GM19035 (cell line): ENCODE measurements around the gene AIG1.
"Not testable (repeated sequence)": the region's sequence is repeated elsewhere in the genome, so short reads cannot be mapped to it uniquely, and the experiment has no call there.

Experiments used
- ATAC-seq: cut with Tn5 transposase; IDR thresholded peaks from one replicate; pipeline ENCODE4 v1.9.1; 2021; ENCODE audit not compliant: unreplicated experiment

Gene AIG1

DNA sequence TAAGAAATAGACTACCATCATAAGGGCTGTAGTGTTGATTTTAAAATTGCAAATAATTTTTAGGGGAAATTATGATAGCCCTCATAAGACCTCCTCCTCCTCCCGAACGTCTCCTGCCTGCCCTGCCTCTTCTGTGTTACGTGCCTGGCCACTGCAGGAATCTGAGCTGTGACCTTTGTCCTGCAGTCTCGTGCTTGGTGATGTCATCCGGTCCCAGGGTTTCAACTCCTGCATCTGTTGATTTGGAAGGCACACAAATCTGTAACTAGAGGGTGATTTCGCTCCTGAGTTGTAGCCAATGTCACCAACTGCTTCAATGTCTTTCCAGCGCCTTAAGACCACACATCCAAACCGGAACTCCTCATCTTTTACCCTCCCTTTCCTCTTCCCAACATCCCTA, 163.2 kb downstream of the AIG1 start:
- no peak for ATAC-seq

DNA sequence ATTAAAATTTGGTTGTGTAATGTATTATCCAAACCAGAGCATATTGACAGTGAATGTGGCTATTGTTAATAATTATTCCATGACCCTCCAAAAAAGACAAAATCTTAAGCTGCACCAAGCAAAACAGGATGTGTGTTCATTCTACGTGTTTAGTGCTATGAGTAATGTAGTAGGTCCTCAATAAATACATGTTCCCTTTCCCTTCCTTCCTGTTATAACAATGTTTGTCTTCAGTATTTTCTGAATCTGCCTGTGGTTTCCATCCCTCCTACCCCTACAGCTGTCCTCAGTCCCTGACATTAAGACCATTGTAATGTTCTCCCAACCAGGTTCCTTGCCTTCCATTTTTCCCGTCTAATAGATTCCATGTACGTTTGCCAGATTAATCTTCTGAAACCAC, 163.8 kb downstream of the AIG1 start:
- ATAC-seq, result no peak

DNA sequence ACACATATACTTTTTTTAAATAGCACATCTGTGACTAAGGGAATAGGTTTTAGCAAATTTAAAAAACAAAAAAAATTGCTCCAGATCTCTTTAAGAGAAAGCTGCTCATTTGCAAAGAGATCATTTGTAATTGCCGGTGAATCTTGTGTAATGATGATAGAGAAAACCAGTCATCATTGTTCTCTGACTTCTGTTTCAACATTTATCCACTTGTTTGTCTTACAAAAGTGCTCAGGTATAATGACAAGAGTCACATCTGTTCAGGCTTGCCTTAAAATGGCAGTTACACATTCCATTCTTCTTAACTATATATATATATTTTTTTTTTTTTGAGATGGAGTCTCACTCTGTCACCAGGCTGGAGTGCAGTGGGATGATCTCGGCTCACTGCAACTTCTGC, 165.2 kb downstream of the AIG1 start:
- no peak for ATAC-seq

DNA sequence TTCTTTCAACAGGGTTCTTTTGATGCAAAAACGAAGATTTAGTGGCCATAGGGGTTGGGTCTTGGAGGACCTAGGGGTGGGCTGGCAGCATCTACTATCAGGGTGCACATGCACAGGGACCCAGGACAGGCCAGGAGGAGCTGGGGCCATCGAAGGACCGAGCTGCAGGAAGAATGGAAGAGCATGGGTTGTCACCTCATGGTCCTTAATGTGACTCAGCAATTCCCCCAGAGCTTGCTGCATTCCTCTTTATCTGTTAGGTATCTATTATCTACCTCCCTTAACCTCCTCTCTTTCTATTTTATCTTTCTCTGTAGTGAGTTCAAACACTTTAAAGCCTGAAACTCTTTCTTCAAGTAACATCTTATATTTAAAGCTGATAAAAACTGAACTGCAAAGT, 167.0 kb downstream of the AIG1 start:
- no peak for ATAC-seq

DNA sequence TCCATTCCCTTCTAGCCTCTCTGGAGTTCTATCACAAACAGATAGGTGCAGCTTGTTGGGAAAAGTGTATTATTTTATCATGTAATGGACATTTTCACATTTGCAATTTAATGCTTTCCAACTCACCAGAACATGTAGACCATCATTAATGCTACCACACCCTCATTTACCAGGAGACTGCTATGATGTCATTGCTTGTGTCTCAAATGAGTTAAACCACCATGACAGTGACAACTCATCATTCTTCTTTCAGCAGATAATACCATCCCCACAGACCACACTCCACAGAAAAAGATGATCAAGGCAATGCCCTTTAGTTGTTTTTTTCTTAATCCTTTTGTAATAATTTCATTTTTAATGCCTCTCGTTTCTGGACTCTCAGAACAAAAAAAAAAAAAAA, 168.7 kb downstream of the AIG1 start:
- ATAC-seq, result no peak

DNA sequence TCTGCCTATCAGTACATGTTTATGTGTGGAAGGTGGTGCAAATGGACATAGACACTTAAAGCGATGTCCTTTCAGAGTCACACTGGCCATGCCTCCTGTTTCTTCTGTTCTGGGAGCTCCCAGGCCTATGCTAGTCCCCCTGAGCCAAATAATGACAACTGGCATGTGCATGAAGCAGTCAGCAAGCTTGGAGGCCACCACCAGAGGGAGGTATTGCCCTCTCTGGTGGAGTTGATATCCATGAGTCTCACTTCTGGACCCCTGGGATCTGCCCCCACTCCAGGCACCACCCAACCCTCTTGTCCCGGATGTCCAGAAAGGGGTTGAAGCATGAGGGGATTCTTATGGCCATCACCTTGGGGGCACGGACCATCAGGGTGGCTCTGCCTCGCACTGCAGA, 172.2 kb downstream of the AIG1 start:
- ATAC-seq, result no peak

DNA sequence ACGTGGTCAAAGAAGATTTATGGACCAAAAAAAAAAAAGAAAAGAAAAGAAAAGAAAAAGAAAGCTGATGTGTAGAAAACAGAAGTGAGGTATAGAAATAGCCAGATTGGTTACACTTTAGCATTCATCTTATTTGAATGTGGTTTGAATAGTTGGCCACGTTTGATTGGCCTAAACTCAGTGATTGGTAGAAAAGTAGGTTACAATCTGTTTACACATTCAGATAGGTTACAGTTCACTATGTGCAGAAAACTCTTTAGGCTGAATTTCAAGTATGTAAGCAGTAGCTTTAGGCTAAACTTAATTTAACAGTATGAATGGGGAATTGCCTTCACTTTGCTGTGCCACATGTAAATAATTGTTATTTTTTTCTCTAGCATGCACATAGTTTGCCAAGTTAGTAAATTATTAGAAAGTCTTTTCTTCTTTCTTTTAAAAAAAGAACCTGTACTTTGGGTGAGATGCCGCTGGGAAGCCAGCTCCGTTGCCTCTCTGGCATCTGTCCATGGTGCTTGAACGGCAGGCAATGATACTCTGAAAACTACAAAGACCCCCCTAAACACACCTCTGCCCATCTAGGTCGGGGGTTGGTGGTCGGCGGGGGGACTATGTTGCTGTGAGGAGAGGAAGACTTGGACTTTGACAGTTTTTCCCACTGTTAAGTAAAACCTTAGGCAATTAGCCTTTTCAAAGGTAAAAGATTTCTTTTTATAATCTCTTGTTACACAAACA, 173.0 kb downstream of the AIG1 start:
- ATAC-seq, result no peak

DNA sequence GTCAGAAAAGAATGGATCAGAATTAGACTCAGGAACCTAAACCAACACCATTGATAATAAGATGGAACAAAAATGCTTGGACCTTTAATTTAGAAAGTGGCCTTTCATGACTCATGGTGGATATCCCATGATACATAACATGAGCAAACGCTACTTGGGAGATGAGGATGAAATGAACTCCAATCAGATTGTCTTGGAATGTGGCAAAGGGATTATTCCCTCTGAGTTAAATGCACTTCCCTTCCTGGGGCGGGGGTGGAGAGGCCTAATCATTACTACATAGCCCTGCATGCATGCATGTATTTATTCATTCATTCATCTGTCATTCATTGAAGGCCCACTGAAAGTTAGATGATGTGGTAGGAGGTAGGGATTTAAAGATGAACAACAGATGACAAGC, 174.0 kb downstream of the AIG1 start:
- no peak for ATAC-seq

DNA sequence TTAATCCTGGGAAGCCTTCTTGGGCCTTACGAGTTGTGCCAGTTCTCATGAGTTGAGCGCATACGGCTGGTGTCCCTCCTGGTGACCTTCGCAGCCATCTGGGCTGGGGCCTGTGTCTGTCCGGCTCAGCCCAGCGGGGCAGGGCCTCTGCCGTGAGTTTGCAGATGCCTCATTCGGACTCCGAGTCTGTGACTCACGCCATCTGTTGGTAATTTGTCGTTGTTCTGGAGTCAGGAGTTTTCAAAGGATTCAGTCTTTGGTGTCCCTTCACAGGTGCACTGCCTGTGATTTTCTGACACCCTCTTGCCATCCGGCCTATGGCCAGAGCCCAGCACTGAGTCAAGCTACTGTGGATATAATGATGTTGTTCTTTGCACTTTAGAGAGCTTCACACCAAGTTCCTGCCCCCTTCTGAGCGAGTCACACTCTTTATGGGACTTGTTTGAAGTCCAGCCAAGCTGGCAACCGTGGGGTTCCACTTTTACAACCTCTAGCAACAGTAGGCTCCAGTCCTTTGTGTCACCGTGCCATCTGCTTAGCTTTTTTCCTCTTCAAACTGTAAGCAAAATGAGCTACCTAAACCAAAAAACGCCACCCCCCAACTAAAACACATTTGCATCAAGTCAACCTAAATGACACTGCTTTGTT, 175.6 kb downstream of the AIG1 start:
- no peak for ATAC-seq

DNA sequence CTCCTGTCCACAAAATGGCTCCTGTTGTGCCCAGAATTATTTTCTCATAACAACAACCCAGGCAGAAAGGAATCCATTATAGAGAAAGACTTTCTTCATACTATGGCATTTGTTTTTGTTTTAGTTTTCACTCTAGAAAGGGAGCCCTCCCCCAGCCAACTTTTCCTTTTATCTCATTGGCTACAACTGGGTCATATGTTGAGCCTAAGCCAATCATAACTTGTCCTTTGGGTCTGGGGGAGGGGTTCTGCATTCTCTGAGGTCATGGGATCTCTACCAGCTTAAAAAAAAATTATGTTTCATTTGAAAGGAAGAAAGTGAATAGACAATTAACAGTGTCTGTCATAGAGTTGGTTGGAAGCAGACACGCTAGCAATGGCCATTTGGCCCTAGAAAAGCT, 177.6 kb downstream of the AIG1 start:
- no peak for ATAC-seq

DNA sequence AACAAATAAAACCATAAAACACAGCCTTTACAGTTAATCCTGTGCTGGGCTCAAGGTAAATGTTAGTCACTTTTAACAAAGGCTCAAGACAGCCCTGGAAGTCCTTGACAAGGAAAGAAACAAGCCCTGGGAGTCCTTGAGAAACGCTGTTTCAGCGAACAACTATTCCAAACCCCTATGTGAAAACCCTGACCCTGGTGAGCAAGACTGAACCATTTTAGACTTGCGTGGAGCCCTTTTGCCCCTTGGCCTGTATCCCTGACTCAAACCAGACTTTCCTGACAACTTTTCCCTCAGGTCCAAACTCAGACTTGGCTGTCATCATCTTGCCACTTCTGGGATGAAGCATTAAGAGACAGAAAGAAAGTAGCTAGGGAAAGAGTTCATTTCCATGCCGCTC, 180.4 kb downstream of the AIG1 start:
- ATAC-seq, result no peak

DNA sequence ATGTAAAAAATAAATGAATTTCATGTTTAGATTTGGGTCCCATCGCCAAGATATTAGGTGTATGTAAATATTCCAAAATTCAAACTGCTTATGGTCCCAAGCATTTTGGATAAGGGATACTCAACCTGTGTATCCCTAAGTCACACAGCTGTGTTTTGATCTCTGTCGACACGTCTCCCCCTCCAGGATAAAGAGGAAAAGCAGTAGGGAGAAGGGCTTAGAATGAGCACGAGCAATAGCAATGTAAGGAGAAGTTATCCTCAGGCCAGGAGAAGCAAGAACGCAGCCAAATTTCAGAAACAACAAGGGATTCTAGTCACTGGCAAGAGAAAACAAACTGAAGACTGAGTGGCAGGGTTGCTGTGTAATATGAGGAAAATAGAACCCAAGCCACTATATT, 181.2 kb downstream of the AIG1 start:
- no peak for ATAC-seq

DNA sequence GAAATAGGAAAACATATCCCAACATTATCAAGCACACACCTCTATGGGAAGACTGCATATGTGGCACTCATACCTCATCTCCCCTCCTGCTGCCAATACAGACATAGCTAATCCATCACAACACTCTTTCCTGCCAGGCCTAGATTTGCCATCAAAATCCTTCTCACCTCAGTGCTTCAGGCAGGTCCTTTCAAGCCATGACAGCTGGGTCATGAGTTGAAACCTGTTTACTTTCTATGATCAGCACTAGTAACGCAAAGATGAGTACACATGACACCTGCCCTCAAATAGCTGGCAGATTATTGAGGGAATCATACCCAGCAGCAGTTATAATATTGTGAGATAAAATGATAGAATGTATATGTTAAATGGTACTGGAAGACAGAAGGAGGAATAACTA, 183.1 kb downstream of the AIG1 start:
- ATAC-seq, result no peak

DNA sequence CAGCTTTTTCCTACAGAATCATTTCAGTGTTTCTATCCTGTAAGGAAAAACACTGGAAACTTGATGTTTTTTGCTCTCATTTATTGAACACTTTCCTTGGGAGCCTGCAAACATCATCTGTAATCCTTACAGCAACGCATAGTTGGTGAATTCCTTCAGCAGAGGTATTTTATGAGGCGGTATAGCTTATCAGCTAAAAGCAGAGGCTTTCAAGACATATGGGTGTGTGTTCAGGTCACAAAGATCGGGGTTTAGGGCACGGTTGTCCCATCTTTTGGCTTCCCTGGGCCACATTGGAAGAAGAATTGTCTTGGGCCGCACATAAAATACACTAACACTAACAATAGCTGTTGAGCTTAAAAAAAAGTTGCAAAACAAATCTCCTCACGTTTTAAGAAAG, 185.0 kb downstream of the AIG1 start:
- ATAC-seq, result no peak

DNA sequence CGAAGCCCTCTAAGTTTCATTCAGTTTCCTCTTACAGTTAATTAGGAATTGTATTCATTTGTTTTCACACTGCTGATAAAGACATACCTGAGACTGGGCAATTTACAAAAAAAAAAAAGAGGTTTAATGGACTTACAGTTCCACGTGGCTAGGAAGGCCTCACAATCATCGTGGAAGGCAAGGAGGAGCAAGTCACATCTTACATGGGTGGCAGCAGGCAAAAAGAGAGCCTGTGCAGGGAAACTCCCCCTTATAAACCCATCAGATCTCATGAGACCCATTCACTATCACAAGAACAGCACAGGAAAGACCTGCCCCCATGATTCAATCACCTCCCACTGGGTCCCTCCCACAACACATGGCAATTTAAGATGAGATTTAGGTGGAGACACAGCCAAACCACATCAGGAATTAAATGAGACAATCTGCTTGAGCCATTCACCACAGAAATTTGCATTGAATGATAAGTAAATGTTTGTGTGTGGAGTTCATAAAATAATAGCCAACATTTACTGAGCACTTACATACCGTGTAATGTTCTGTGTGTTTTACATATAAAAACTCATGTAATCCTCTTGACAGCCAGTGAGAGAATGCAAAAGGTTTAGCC, 185.6 kb downstream of the AIG1 start:
- not testable (repeated sequence) for ATAC-seq

DNA sequence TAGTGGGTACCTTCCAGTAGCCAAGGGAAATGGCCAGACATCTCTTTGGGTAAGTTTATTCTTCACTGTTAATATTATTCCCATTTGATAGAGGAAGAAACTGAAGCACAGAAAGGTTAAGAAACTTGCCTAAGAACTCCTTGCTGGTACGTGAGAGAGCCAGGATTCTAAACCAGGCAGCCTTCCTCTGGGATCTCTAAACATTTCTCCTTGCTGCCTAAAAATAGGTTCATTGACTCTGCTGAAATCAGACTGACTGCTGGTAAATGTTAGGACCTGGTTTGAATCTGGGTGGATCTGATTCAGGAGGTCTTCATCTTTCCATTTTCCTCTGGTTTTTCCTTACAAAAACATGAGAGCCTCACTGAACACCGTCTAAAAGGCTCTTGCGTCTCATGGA, 186.9 kb downstream of the AIG1 start:
- no peak for ATAC-seq

DNA sequence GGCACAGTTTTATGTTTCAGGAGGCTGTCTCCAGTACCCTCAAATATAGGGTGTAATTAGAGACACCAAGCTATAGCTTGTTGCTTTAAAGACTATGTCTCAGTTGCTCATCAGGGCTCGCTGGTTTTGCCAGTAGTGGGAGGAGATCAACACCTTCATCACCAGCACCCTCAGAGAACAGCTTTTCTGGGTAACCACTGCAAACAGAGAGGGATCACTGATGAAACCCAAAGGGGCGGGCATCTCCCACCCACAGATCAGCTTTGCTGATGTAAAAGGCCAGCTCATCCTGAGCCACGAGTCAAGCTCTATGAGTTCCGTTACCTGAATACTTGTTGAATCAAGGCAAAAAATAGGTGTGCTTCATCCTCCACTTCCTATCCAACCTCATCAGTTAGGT, 187.7 kb downstream of the AIG1 start:
- no peak for ATAC-seq

DNA sequence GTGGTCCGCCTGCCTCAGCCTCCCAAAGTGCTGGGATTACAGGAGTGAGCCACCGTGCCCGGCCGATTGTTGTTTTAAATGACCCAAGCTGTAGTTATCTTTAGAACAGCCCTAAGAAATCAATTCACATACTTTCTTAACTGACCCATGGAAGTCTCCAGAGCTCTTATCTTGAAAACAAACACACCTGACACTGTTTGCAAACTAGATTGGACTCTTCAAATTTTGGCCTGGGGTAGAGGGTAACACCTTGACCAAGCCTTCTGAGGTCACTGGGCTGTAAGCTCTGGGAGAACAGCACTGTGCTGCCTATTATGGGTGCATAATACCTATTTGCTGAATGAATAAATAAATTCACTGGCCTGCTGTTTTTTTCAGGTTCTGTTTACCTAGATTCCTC, 190.6 kb downstream of the AIG1 start:
- no peak for ATAC-seq

DNA sequence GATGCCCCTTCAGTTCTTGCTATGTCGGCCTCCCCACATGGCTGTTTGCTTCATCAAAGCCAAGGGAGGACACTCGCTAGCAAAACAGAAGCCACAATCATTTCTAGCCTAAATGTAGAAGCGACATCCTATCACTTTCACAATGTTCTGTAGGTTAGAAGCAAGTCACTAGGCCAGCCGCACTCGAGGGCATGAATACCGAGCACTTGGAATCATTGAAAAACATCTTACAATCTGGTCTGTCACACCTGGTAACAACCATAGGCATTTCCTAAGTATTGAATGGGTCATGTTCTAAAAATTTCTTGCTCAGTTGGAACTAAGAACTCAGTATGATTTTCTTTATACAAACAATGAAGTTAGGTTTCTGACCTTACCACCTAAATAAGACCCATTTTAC, 192.3 kb downstream of the AIG1 start:
- ATAC-seq, result no peak

DNA sequence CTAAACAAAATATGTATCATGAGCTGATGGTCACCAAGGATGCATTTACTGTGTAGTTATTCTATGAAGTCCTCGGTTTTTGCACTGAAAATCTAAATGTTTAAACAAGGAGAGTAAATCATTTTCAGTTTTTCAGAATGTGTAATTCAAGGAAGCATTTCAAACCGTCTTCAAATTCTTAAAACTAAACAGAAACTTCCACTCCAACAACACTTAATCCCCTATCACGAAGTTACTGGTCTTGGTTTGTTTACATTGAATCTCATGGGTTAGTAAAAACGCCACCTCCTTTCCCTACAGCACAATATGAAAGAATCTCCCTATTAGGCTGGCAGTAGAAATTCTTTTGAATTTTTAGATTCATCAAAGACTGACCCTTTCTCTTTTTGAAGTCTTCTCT, 192.9 kb downstream of the AIG1 start:
- ATAC-seq, result no peak

DNA sequence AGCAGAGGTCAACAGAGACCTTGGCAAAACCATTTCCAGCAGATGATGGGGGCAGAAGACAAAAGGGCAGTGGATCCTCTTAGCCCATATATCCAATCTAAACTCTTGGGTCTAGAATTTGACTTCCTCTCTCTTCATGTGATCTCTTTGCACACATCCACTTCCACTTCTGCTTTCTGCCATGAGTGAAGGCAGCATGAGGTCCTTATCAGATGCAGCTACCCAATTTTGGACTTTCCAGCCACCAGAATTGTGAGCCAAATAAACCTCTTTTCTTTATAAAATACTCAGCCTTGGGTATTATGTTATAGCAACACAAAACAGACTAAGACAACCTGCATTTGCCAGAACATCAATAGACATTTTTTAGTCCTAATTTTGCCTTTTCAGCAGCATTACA, 198.3 kb downstream of the AIG1 start:
- ATAC-seq, result no peak

DNA sequence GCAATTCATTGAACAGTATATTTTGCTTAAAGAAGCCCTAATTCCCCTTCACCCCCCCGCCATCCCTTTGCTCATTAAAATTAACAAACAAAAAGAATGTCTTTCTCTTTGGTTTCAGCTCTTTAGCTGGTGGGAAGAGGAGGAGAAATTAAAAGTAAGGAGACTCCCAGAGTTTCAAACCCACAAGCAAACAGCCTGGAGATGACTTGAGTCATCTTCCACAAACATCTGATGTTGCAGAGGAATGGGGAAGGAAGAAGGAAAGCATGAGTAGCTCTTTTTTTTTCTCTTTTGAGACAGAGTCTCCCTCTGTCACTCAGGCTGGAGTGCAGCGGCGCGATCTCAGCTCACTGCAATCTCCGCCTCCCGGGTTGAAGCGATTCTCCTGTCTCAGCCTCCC, 200.2 kb downstream of the AIG1 start:
- no peak for ATAC-seq
